ENCODE results near the gene CHAF1A. TPM values are rescaled to one million over a fixed set of nuclear protein-coding genes. Genes with fewer than 3 reads are reported as not detected.
A peak's percentile ranks its signal among the peaks of the same experiment; 100 is the strongest.

CHAF1A gene
- total RNA-seq, 3 donors from 2014 or later = 17.3 to 24.9 (median 18.1) TPM

DNA sequence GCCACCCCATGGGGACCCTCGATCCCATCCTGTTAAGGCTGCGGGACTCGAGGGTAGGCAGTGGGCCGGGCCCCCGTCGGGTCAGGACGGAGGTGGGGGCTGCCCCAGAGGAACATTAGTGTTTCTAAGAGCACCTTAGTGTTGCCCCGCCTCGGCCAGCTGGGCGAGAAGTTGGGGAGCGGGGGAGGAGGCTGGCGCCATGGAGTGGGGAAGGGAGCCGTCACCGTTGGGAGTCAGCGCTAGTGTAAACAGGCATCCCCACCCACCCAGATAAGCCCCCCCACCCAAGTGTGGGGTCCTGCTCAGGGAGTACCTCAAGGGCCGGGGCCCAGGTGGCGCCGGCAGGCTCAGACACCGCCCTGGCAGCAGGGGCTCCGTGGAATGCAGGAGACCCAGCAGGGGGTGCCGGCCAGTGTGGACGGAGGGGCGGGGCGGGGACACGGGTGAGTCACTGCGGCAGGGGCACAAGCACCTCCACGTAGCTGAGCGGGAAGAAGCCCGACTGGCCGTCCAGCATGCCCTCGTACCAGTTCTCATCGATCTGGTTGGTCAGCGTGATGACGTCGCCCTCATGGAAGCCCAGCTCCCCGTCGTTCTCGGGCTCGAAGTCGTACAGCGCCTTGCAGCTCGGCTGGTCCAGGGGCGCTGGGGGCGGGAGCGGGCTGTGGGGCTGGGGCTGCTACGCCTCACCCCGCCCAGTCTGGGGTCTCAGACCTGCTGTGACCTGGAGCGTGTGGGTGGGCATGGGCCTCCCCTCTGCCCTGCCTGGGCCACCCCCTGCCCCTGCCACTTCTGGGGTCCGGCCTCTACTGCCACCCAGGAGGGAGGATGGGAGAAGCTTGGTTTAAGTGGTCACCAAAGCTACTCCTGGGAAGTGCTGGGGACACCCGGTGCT, 41.0 kb upstream of the CHAF1A start:
- H3K4me3 ChIP-seq = no peak overlapping the region
- no peak for ATAC-seq
- TF ChIP-seq, protein P1, sequence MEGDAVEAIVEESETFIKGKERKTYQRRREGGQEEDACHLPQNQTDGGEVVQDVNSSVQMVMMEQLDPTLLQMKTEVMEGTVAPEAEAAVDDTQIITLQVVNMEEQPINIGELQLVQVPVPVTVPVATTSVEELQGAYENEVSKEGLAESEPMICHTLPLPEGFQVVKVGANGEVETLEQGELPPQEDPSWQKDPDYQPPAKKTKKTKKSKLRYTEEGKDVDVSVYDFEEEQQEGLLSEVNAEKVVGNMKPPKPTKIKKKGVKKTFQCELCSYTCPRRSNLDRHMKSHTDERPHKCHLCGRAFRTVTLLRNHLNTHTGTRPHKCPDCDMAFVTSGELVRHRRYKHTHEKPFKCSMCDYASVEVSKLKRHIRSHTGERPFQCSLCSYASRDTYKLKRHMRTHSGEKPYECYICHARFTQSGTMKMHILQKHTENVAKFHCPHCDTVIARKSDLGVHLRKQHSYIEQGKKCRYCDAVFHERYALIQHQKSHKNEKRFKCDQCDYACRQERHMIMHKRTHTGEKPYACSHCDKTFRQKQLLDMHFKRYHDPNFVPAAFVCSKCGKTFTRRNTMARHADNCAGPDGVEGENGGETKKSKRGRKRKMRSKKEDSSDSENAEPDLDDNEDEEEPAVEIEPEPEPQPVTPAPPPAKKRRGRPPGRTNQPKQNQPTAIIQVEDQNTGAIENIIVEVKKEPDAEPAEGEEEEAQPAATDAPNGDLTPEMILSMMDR (IDR thresholded peaks at IDR 0.05) = no peak
- H3K9me3 ChIP-seq = no peaks in the 10 kb centered on the region
- no peaks in the 10 kb centered on the region for H3K36me3 ChIP-seq (ENCODE audit: low read depth)
- peak in 1 of 3 donors; percentile 34 for DNase-seq
- intact Hi-C loops (cut with DNase I, micrococcal nuclease) = no loop called here
- peaks cover 3% of the 10 kb centered on the region for H3K4me1 ChIP-seq (ENCODE audit: low read depth)

DNA sequence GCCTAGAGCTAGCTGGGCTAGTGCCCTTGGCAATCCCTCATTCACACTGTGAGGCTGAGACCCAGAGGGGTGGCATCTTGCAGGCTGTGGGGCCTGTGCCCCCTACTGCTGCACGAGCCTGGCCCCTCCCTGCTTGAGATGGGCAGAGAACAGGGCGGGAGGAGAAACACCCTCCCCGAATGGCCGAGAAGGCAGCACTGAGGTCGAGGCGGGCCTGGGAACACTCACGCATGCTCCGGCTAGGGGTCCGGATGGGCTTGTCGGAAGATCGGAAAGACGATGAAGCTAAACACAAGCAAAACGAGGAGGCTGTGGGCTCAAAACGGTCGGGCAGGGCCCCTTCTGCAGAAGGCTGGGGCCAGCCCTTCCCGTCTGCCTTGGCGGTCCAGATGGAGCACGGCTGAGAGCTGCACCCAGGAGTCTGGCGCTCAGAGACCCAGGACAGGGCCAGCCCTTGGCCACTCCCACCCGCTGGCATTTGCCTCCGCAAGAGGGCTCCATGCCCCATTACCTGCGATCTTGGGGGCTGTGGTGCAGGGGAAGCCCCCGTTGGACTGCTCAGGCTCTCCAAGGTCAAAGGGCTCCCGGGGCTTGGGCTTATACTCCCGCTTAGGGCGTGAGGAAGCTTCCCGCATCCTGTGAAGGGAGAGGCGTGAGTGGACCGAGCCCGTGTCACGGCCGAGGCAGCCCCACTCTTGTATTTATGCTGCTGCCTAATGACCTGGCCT, 40.2 kb upstream of the CHAF1A start:
- TF ChIP-seq, protein P1 (IDR thresholded peaks at IDR 0.05) = no peak
- ATAC-seq (no peak), DNase-seq (peak in 1 of 3 donors; percentile 28)
- no peaks in the 10 kb centered on the region for H3K36me3 ChIP-seq (ENCODE audit: low read depth)
- no peak overlapping the region for H3K4me3 ChIP-seq
- intact Hi-C loops (cut with DNase I, micrococcal nuclease) = no loop called here
- H3K9me3 ChIP-seq = no peaks in the 10 kb centered on the region
- peaks cover 3% of the 10 kb centered on the region for H3K4me1 ChIP-seq (ENCODE audit: low read depth)

DNA sequence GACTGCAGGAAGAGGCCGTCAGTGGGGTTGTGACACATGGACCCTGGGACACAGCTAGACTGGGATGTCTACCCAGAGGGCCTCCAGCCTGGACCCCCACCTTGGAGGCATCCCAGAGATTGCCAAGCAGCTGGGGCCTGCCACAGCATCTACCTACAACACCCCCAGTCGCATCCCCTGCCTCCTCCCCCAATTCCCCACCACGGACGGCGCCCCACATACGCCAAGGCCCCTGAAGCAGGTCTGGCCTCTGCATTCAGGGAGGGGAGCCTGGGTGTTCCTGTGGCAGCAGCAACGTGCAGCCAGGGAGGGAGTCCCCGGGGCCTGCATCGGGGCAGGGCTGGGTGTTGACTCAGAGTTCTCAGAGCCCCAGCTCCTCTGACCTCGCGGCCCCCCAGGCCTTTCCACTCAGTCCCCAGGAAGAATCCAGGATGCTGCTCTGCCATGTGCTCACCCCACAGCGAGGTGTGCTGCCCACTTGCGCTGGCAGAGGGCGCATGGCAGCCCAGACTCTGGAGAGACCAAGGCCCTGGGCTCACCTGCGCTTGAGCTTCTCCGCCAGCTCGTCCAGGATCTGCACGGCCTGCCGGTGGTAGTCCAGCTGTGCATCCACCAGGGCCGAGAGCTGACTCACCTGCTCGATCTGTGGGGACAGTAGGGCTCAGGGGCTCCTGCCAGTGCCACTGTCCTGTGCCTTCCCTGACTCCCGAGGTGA, 39.5 kb upstream of the CHAF1A start:
- TF ChIP-seq, protein P1 (IDR thresholded peaks at IDR 0.05) = no peak
- H3K9me3 ChIP-seq = no peaks in the 10 kb centered on the region
- no peak overlapping the region for H3K4me3 ChIP-seq
- ATAC-seq = peak; percentile 18
- H3K36me3 ChIP-seq (ENCODE audit: low read depth) = no peaks in the 10 kb centered on the region
- DNase-seq = peak in 1 of 3 donors; percentile 35
- intact Hi-C loops (cut with DNase I, micrococcal nuclease) = no loop called here
- peaks cover 3% of the 10 kb centered on the region for H3K4me1 ChIP-seq (ENCODE audit: low read depth)

DNA sequence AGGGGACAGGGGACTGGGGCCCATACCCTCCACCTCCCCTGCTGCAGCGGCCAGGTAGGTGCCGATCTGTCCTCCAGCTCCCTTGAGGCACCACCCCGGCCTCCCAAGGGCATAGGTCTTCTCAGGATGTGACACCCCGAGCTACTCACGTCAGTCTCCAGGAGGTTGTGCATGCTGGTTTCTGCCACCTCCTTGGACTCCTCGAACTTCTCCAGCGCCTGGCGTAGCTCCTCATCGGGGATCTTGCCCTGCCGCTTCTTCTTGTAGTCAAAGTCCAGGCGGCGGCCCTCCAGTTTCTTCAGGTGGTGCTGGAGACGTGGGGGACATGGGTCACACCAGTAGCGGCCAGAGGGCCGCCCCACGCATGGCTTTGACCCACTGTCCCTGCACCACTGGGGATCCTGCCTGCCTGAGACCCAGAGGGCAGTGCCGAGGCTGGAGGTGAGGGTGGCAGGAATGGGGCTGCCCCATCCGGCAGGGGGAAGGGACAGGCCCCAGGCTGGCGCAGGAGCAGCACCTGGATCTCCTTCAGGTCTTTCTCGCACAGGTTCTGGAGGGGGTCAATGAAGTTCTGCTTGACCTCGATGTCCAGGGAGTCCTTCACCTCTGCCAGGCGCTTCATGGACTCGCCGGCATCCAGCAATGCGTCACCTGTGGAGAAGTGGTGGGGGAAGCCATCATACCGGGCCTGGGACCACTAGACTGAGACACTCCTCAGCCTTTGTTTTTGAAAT, 38.7 kb upstream of the CHAF1A start:
- H3K9me3 ChIP-seq = no peaks in the 10 kb centered on the region
- no peak overlapping the region for H3K4me3 ChIP-seq
- no peaks in the 10 kb centered on the region for H3K36me3 ChIP-seq (ENCODE audit: low read depth)
- DNase-seq (peak in 1 of 3 donors; percentile 26), ATAC-seq (no peak)
- H3K4me1 ChIP-seq (ENCODE audit: low read depth) = peaks cover 9% of the 10 kb centered on the region
- TF ChIP-seq, protein P1 (IDR thresholded peaks at IDR 0.05) = no peak
- intact Hi-C loops (cut with DNase I, micrococcal nuclease) = no loop called here

DNA sequence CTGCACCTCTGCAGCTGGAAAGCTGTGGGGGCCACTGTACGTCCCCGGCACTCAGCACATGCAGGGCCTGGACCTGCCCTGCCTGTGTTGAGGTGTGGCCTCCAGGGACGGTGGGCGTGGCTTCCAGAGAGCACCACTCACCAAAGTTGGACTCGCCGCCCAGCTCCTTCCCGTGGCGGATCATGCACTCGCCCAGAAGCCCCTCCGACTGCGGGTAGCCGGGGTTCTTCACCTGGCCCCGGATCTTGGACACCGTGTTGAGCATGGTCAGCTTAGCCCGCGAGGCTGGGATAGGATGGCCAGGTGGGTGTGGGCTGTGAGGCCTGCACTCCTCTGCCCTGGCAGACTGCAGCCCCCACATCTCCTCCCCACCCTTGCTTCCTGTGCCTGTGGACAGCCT, 37.1 kb upstream of the CHAF1A start:
- DNase-seq (peak in 2 of 3 donors; percentile 50 to 60), ATAC-seq (no peak)
- TF ChIP-seq, protein P1 (IDR thresholded peaks at IDR 0.05) = no peak
- intact Hi-C loops (cut with DNase I, micrococcal nuclease) = no loop called here
- Histone ChIP-seq H3K36me3 (ENCODE audit: low read depth) (no peaks in the 10 kb centered on the region), H3K9me3 (no peaks in the 10 kb centered on the region), H3K4me3 (no peak overlapping the region), H3K4me1 (ENCODE audit: low read depth) (peaks cover 25% of the 10 kb centered on the region)

Measured in mucosa of descending colon (tissue), 3 donors.